NCI-H69 (cell line): ENCODE results near the gene ACTR1A.
A peak's percentile ranks its signal among the peaks of the same experiment; 100 is the strongest.

Experiments
- DNase-seq: peaks from one replicate; lab custom pipeline; 2025; lab: John Stamatoyannopoulos, UW

Gene ACTR1A

GRCh38 chr10:102453502-102453901, 49.0 kb downstream of the ACTR1A start:
- DNase-seq = no peak

DNA sequence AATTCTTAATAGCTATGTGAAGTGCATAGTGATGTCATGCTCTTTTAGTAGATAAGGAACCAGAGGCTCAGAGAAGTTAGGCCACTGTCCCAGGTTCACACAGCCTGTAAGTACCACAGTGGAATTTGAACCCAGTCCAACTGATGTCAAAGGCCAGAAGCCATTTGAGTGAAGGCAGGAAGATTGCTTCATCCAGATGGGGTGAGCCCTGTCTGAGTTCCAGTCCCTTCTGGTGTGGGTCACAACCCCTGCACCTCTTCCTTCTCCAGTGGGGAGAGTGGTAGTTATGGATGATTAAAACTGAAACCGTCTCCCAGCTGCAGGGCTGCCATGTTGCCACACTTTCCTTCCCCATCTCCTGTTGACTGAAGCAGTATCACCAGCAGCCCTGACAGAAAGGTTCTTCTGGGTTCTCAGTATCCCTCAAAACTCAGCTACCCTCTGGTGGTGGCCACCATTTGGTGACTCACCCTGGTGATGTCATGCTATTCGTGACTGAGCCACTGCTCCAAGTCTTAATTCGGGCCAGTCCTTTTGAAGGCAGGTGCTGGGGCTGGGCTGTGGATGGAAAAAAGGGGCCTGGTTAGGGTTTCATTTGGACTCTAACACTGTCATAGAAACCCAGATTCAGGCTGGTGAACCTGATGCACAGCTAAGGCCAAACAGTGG, 49.7 kb downstream of the ACTR1A start:
- peak; percentile 7 for DNase-seq

DNA sequence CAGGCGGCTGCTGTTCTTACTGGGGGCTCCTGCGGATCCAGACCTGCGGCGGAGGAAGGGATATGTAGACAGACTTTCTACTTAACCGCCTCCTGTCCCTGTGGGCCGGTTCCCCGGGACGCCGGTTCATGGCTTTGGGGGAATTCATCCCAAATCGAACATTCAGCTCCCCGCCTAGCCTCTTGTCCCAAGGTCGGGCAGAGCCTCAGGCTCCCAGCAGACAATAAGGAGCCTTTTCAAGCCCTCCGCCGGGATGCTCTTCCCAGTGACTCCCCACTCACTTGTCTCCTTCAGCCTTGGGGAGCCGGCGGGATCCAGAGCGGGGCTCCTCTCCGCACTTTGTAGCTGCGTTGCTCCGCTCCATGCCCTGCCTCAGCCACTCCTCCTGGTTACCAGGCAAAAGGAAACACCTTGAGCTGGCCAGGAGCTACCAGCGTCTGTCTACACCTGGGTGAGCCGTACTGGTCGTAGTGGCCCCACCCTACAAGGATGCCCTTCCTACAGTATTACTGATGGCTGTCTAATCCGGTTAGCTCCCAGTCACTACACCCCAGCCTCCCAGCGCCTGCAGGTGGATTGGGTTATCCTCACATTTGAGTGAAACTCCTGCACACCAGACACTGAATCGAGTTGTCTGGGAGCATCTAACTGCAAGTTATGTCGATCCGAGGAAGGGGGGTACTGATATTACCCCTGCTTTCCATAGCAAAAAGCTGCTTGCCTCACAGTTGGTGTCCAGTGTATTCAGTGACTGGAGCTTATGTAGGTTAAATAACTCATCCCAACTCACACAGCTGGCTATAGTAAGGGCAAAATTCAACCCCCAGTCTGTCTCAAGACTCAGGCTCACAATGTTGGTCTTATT, 51.2 kb downstream of the ACTR1A start, which contains the start of gene C10orf95:
Gene C10orf95 (minus strand): TSS at position 439 of the 865 bp plus-strand sequence. CDS start 450 bp downstream, outside the sequence.
- peak; percentile 45 for DNase-seq

DNA sequence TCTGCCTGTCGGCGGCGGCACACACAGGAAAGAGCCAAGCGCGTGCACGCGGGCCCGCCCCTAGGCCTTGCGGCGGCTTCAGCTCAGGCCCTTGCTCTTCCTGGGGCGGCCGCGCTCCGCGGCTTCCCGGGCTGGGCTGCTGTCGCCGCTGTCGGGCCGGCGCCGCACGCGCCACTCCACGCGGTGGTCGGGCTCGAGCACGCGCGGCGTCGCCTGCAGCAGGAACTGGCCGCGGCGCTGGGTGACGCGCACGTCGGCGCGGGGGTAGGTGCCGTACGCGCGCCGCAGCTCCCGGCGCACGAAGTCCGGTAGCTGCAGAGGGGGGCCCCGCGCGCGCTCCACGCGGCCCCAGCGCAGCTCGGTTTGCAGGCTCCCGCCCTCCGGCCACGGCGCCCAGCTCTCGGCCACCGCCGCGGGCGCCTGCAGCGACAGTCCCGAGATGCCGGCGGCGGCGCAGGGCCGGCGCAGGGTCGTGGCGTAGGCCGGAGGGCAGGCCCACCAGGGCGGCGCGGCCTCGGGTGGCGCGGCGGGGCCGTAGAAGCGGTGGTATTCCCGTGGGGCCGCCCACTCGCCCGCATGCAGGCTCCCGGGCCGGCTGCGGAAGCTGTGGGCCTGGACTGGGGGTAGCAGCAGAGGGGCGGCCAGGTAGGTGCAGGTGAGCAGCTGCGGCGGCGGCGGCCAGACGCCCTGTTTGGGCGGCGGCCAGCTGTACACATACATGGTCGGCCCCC, 52.0 kb downstream of the ACTR1A start:
- peak; percentile 90 for DNase-seq

GRCh38 chr10:102450124-102450373, 52.5 kb downstream of the ACTR1A start:
- no peak for DNase-seq

- peak; percentile 84 for DNase-seq
These were observed 53.0 kb downstream of the ACTR1A start for GRCh38 chr10:102449321-102450123.

DNA sequence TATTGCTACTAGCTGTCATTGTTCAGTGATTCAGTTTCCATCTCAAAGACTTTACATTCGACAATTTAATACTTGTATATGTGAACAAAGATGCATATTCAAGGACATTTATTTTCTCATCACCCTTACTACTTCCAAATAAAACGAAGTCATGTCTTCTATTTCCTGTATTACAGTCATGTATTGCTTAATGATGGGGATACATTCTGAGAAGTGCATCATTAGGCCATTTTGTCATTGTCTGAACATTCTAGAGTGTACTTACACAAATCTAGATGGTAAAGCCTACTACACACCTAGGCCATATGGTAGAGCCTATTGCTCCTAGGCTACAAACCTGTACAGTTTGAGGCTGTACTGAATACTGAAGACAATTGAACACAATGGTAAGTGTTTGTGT, 57.7 kb downstream of the ACTR1A start:
- DNase-seq = no peak

DNA sequence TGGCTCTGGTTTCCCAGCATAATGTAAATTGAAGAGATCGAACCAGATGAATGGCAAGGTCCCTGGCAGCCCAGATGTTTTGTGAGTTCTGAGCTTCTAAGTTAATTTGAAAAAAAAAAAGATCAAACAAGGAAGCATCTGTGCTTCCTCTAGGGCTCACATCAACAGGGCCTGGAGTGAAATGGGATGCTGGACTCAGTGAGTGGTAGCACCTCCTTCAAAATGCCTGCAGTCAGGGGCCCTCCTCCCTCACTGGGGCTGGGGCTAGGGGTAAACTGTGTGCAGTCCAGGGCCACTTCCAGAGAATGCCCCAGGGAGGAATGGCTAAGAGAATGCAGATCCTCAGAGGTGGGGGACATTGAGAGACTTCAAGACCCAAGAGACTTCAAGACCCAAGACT, 64.1 kb downstream of the ACTR1A start:
- DNase-seq = no peak

DNA sequence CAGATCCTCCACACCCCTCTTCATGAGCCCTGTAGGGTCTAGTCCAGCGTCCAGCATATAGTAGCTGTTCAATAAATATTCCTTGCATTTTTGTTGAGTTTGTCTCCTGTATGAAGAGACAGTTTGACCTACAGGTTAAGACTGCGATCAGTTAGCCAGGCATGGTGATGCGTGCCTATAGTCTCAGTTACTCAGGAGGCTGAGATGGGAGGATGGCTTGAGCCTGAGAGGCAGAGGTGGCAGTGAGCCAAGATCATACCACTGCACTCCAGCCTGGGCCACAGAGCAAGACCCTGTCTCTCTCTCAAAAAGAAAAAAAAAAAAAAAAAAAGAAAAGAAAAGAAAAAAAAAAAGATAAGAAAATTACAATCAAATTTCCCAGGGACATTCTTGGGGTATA, 65.0 kb downstream of the ACTR1A start:
- DNase-seq = no peak

GRCh38 chr10:102436312-102436711, 66.2 kb downstream of the ACTR1A start:
- DNase-seq = no peak

DNA sequence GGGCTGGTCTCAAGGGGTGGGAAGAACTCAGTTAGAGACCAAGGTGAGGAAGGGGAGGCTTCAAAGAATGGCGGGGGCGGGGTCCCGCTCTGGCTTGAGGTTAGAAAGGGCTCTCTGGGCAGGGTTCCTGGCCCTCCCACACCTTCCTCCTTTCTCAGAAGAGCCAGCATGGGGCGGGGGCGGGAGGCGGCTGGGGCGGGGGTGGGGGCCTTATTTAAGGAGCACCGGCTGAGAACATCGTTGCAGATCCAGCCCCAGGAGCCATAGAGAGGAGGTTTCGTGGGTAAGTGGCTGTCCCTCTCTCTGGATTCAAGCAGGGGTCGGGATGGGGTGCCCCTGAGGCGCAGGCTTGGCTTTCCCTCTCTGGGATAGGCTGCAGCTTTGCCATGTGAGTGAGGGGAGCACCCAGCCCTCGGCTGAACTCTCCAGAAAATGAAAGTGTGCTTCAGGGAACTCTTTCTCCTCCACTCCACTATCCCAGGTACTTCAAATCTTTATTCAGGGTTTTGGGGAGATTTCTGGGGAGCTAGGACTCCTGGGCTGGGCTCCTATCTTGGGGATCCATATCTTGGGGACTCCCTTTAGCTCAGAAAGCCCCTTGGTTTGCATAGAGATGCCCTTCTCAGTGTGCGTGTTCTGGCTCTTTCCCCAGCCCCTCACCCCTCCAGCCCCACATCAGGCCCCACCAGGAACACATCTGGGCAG, 66.8 kb downstream of the ACTR1A start:
- DNase-seq = no peak

GRCh38 chr10:102435133-102435497, 67.4 kb downstream of the ACTR1A start:
- DNase-seq = no peak

DNA sequence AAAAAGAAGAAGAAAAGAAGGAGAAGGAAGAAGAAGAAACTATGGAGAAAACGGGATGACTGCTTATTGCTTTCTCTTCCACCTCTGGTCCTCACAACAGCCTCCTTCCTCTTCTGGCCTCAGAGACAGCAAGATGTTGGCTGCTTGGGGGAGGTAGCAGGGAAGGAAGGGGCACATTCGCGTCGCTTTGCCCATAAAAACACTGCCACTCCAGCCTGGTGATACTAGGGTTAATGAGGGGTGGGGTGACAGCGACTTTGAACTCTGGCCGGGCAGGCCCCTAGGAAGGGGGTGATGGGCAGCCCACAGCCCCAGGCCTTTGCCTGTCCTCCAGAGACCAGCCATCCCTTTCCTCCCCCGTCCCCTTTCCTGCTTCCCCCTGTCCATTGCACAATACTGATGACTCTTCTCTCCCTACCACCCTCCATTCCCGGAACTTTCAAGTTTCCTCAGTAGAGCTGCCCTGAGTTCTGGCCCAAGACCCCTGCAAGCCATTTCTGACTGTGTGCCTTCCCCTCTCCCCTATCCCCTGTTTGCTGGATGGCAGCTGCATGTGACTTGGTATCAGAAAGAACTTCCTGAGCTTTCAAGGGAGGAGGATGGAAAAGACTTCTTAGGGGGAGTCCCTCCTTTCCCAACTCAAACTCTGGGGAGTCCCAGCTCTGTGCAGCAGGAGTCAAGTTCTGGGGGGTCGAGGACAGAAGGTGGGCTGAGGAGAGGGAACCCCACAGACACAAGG, 67.9 kb downstream of the ACTR1A start:
- DNase-seq = no peak

- no peak for DNase-seq
These were observed 68.9 kb downstream of the ACTR1A start for GRCh38 chr10:102433619-102434046.

DNA sequence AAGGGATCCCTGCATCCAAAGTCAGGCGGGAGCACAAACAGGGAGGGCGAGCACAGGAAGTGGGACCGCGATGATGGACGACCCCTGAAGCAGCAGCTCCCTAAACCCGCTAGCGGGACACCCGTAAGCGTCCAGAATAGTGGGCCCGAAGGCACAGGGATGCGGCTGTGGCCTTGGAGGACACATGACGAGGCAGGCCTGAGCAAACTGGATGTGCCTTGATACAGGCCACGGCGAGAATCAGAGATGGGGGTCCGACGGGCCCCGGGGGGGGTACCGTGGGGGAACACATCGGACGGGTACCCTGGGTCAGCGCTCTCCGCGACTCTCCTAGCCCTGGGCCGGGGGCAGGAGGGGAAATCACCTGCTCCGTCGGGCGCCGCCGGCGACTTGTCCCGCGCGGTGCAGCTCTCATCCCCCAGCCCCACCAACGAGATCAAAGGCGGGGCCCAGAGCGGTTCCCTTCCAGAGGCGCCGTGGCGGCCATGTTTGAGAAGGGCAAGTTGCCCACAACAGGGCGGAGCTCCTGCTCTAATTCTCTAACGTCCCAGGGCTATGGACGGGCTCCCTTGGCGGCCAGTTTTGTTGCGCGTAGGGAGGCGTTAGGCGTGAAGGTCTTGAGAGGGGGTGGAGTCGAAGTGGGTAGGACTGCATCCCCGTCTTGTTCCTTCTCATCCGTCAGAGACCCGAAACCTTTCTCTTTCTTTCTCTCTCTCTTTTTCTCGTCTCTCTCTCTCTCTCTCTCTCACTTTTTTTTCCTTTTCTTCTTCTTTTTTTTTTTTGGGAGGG, 70.2 kb downstream of the ACTR1A start, which contains the start of gene CUEDC2:
Gene CUEDC2 (minus strand): TSS at position 413 of the 789 bp plus-strand sequence. CDS start 7,386 bp downstream, outside the sequence.
- peak; percentile 95 for DNase-seq

- DNase-seq = peak; percentile 42
These were observed 70.9 kb downstream of the ACTR1A start for GRCh38 chr10:102431452-102432124.

- DNase-seq = no peak
These were observed 73.0 kb downstream of the ACTR1A start for GRCh38 chr10:102429468-102429867.
